SK-N-SH treated with all-trans-retinoic acid at 6 μM for 48 hours (cell line): ENCODE measurements around the gene PKMYT1.

Experiments used
- ARNTL ChIP-seq: fragments of 450-650 bp; formaldehyde crosslinking; IDR thresholded peaks from 2 replicates; pipeline ENCODE4 v1.5.0; 2020; ENCODE audit warnings: low read depth, mild to moderate bottlenecking, moderate library complexity, borderline replicate concordance
- BACH2 ChIP-seq: fragments of 250-450 bp; sonication (Bioruptor Pico); IDR thresholded peaks from 2 replicates; pipeline ENCODE4 v1.9.0; 2021; ENCODE audit warnings: mild to moderate bottlenecking, borderline replicate concordance
- CREB5 ChIP-seq: fragments of 250-450 bp; sonication (Bioruptor Pico); IDR thresholded peaks from 2 replicates; pipeline ENCODE4 v1.5.1; 2020; ENCODE audit warnings: low read depth, mild to moderate bottlenecking, moderate library complexity
- GLIS3 ChIP-seq: fragments of 250-450 bp; sonication (Bioruptor Pico); IDR thresholded peaks from 2 replicates; pipeline ENCODE4 v1.5.0; 2020; ENCODE audit warnings: mild to moderate bottlenecking, moderate library complexity
- RARB ChIP-seq: fragments of 250-450 bp; sonication (Bioruptor Pico); IDR thresholded peaks from 2 replicates; pipeline ENCODE4 v1.8.0; 2021; ENCODE audit warnings: mild to moderate bottlenecking, moderate library complexity
- TCF4 ChIP-seq: fragments of 250-450 bp; sonication (Bioruptor Pico); IDR thresholded peaks from 2 replicates; pipeline ENCODE4 v1.8.0; 2021; ENCODE audit warnings: mild to moderate bottlenecking, moderate library complexity, borderline replicate concordance
- ZFP3 ChIP-seq: fragments of 250-450 bp; sonication (Bioruptor Pico); IDR thresholded peaks from 2 replicates; pipeline ENCODE4 v1.5.0; 2020; ENCODE audit warnings: mild to moderate bottlenecking, moderate library complexity
- TF ChIP-seq, protein P1 (sequence below): fragments of 250-450 bp; sonication (Bioruptor Pico); IDR thresholded peaks from 2 replicates; pipeline ENCODE4 v1.8.0; 2020; ENCODE audit warnings: mild to moderate bottlenecking, moderate library complexity, borderline replicate concordance

GRCh38 chr16:3012828-3013420 lies 32.7 kb upstream of the PKMYT1 start, which contains the start of gene CLDN9:
- TF ChIP-seq CREB5 (CRISPR knock-in tag) (no peak), GLIS3 (CRISPR knock-in tag) (no peak), BACH2 (CRISPR knock-in tag) (no peak), ARNTL (CRISPR knock-in tag) (no peak), TCF4 (CRISPR knock-in tag) (no peak), RARB (CRISPR knock-in tag) (no peak), ZFP3 (CRISPR knock-in tag) (no peak)
- TF ChIP-seq, protein P1, sequence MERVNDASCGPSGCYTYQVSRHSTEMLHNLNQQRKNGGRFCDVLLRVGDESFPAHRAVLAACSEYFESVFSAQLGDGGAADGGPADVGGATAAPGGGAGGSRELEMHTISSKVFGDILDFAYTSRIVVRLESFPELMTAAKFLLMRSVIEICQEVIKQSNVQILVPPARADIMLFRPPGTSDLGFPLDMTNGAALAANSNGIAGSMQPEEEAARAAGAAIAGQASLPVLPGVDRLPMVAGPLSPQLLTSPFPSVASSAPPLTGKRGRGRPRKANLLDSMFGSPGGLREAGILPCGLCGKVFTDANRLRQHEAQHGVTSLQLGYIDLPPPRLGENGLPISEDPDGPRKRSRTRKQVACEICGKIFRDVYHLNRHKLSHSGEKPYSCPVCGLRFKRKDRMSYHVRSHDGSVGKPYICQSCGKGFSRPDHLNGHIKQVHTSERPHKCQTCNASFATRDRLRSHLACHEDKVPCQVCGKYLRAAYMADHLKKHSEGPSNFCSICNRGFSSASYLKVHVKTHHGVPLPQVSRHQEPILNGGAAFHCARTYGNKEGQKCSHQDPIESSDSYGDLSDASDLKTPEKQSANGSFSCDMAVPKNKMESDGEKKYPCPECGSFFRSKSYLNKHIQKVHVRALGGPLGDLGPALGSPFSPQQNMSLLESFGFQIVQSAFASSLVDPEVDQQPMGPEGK, result no peak
